Right atrium auricular region (tissue), 2 donors: ENCODE data around the gene CD74. TPM values are rescaled to one million over a fixed set of nuclear protein-coding genes. Genes with fewer than 3 reads are reported as not detected.

Source experiments
- DNase-seq: peaks from one replicate; pipeline ENCODE4 v3.0.0-alpha.2; 2019; ENCODE audit warnings: low spot score
- H3K27ac ChIP-seq, 2 donors: fragments of 200-600 bp; sonication (generic); 1 replicate in 1 of 2; 2 replicates in 1 of 2; pipeline ENCODE4 v1.5.1; 2016 to 2019
- H3K27me3 ChIP-seq, 2 donors: fragments of 200-600 bp; sonication (generic); one replicate each; pipeline versions ENCODE4 v1.5.1 to v1.6.0; 2017 to 2019
- H3K36me3 ChIP-seq: fragments of 200-600 bp; sonication (generic); one replicate; pipeline ENCODE4 v1.5.1; 2016
- H3K4me1 ChIP-seq, 2 donors: fragments of 200-600 bp; sonication (generic); one replicate each; pipeline versions ENCODE4 v1.5.1 to v1.6.0; 2017 to 2019
- H3K4me3 ChIP-seq, 2 donors: fragments of 200-600 bp; sonication (generic); 1 replicate in 1 of 2; 2 replicates in 1 of 2; pipeline ENCODE4 v1.5.1; 2017 to 2019; ENCODE audit warnings: mild to moderate bottlenecking in 1 of 2, moderate library complexity in 1 of 2
- H3K9me3 ChIP-seq, 2 donors: fragments of 200-600 bp; sonication (generic); one replicate each; pipeline ENCODE4 v1.5.1; 2019
- CTCF ChIP-seq, 2 donors: fragments of 200-600 bp; sonication (generic); IDR thresholded peaks; one replicate each; pipeline ENCODE4 v1.5.1; 2019; ENCODE audit warnings: antibody characterized with exemption in 2 of 2
- total RNA-seq, 2 donors: library from RNA; depleted of rRNA; stranded (reverse); fragments of >200 nt; gene quantifications; one replicate each; pipeline ENCODE4 v1.1.0, GENCODE V29; 2016

The CD74 gene
- total RNA-seq, 2 donors from 2014 or later: 268 to 424 TPM

DNA sequence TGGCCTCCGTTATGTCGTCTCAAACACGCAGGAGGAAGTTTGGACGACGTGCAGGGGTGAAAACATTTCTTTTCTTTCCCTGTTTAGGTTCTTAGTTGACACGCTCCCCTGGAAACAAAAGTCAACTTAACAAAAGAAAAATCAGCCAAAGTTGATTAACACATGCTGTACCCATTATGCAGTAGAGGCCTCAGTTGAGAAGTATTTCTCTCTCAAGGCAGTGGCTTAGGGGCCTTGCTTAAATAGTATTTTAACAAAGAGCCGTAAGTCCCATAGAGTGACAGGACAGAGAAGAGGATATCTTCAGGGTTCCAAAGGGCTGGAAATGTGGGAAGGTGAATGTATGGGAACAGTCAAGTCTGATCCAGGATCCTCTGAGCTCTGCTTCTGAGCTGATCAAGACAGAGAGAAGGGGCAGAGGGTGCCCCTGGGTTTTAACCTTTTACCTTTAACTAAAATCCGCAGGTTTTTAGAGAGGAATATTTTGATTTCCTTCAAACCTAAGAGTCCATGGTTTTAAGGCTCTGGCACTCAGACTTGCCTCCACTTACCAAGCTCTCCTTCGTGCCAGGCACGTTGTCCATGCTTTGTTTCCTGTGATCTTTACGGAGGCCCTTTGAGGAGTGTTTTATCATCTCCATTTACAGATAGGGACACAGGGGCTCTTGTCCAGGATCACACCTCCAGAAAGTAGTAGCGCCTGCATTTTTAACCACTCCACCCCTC lies 629 bp upstream of the CD74 start:
- H3K27me3 ChIP-seq: no peaks in the 10 kb centered on the region
- H3K27ac ChIP-seq: peak overlapping the region; percentile 80 to 84
- H3K9me3 ChIP-seq: no peaks in the 10 kb centered on the region
- peak overlapping the region; percentile 39 to 50 for H3K4me3 ChIP-seq
- H3K36me3 ChIP-seq: no peaks in the 10 kb centered on the region
- peaks cover 0 to 28% of the 10 kb centered on the region in 2 donors for H3K4me1 ChIP-seq
- no peak for TF ChIP-seq CTCF (IDR thresholded peaks at IDR 0.05)
- no peak for DNase-seq

DNA sequence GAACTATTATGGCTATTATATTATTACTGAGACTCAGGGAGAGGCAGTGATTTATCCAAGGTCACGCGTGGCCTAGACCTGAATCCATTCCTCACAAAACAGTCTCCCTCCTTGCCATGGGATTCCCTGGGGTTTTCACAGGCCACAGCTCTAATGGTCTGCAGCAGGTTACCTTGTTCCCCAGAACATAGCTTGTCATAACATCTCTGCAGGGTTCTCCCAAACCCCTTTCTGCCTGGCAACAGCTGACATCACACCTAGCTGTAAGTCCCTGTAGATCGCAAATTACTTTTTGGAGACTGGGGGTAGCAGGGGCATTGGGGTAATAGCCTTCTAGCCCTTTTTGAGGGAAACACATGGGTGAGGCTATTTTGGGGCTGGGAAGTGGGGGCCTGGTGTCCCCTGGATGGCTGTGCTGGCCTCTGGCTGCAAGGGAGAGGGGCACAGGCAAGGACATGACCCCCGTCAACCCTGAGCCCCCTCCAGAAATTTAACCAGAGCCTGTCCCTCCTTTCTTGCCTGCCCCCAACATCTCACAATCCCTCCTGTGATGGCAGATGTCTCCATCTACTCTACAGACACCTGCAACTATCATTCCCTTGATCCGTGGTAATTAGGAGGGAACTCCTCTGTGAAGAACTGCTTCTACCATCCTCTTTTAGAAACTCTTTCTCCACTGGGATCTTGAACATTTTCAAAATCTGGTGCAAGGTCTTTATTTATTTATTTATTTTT lies 1.3 kb downstream of the CD74 start:
- DNase-seq: no peak
- Histone ChIP-seq H3K27ac (peak overlapping the region; percentile 80 to 84), H3K4me1 (peaks cover 0 to 31% of the 10 kb centered on the region in 2 donors), H3K27me3 (no peaks in the 10 kb centered on the region), H3K36me3 (no peaks in the 10 kb centered on the region), H3K4me3 (peak overlapping the region; percentile 39 to 50), H3K9me3 (no peaks in the 10 kb centered on the region)
- TF ChIP-seq CTCF (IDR thresholded peaks at IDR 0.05): no peak

DNA sequence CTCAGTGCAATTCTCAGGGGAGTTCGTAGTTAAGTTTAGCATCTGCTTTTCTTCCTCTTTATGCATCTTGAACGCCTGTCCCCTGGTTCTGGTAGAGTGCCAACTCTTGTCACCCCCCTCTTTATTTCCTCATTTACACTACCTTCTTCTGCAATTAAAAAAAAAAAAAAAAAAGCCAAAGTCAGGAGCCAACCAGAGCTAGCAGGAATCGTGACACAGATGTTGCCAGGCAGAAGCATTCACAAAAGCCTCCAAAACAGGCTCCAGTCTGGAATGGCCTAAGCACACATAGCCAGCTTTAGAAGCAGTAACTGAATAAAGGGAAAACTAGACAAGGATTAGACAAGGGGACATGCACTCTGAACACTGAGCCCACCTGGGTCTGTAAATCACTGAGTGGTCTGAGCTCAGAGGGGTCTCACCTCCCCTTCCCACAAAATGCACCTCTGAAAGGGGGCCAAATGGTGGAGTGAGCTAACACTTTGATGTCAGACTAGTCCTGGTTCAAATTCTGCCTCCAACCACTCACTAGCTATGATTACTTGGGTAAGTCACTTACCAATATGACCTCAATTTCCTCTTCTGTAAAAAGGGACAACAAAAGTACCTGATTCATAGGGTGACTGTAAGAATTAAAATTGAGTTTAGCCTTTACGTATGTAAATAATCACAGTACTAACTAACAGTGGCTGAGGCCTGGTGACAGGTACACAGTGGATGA lies 2.0 kb downstream of the CD74 start:
- peak; percentile 69 for DNase-seq
- Histone ChIP-seq H3K9me3 (no peaks in the 10 kb centered on the region), H3K27me3 (no peaks in the 10 kb centered on the region), H3K27ac (peak overlapping the region; percentile 80 to 84), H3K4me1 (peaks cover 0 to 31% of the 10 kb centered on the region in 2 donors), H3K4me3 (peak overlapping the region in 1 of 2 donors; percentile 50), H3K36me3 (no peaks in the 10 kb centered on the region)
- TF ChIP-seq CTCF (IDR thresholded peaks at IDR 0.05): no peak

DNA sequence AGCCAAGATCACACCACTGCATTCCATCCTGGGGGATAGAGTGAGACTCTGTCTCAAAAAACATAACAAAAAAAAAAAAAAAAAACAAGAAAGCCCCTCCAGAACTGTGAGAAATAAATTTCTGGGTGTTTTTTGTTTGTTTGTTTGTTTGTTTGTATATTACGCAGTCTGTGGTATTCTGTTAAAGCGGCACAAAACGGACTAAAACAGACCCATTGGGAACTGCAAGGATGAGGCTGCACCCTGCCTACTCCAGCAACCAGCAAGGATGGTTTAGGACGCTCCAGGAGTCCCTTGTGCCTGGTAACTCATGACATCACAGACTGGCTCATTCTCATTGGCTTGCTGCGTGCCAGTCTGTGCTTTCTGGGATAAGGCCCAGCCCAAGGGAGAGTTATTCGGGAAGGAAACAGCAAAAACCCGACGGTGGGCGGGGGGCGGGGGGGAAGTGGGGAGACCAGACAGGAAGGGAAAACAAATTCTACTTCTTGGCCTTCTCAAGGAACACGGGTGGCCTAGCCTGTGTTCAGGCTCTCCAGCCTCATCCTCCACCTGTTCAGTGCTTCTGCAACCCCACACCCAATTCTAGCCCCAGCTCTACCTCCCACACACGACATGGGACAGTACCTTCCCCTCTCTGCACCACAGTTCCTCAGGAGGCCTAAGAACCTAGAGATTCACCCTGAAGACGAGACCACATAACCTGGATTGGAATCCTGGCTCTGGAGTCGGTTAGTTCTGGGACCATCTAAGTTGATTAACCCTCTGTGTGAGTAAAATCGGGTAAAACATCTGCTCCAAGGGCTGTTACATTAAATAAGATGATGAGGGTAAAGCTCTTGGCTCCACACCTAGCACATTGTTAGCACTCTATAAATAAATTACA lies 2.8 kb downstream of the CD74 start:
- Histone ChIP-seq H3K27me3 (no peaks in the 10 kb centered on the region), H3K4me3 (peak overlapping the region; percentile 12 to 38), H3K27ac (peak overlapping the region; percentile 80 to 84), H3K36me3 (no peaks in the 10 kb centered on the region), H3K4me1 (peaks cover 0 to 31% of the 10 kb centered on the region in 2 donors), H3K9me3 (no peaks in the 10 kb centered on the region)
- peak; percentile 85 for DNase-seq
- TF ChIP-seq CTCF (IDR thresholded peaks at IDR 0.05): no peak
